Parathyroid adenoma (tissue), 2 donors: ENCODE results near the gene MED28.

Source experiments
- H2AFZ ChIP-seq: fragments of 300-600 bp; sonication (generic); one replicate; pipeline ENCODE4 v1.7.0; 2017; ENCODE audit warnings: antibody characterized with exemption, mild to moderate bottlenecking
- H3K27ac ChIP-seq: fragments of 300-600 bp; sonication (generic); one replicate; pipeline ENCODE4 v1.7.0; 2017
- H3K27me3 ChIP-seq: fragments of 300-600 bp; sonication (generic); one replicate; pipeline ENCODE4 v1.7.0; 2017; ENCODE audit warnings: low read length; ENCODE audit not compliant: control insufficient read depth, insufficient read depth
- H3K36me3 ChIP-seq: fragments of 300-600 bp; sonication (generic); one replicate; pipeline ENCODE4 v1.7.0; 2017; ENCODE audit warnings: low read length; ENCODE audit not compliant: control insufficient read depth, insufficient read depth
- H3K4me1 ChIP-seq: fragments of 300-600 bp; sonication (generic); one replicate; pipeline ENCODE4 v1.7.0; 2017; ENCODE audit warnings: control low read depth
- H3K4me2 ChIP-seq: fragments of 300-600 bp; sonication (generic); one replicate; pipeline ENCODE4 v1.7.0; 2017; ENCODE audit warnings: low read length
- H3K4me3 ChIP-seq: fragments of 300-600 bp; sonication (generic); one replicate; pipeline ENCODE4 v1.7.0; 2017; ENCODE audit warnings: low read depth, low read length
- H3K79me2 ChIP-seq: fragments of 300-600 bp; sonication (generic); one replicate; pipeline ENCODE4 v1.7.0; 2017; ENCODE audit warnings: control low read depth
- H3K9ac ChIP-seq: fragments of 300-600 bp; sonication (generic); one replicate; pipeline ENCODE4 v1.7.0; 2017; ENCODE audit warnings: mild to moderate bottlenecking
- H3K9me3 ChIP-seq: fragments of 300-600 bp; sonication (generic); one replicate; pipeline ENCODE4 v1.7.0; 2017; ENCODE audit warnings: low read length; ENCODE audit not compliant: control insufficient read depth
- TF ChIP-seq, protein P1 (sequence below): fragments of 300-600 bp; sonication (generic); IDR thresholded peaks from one replicate; pipeline ENCODE4 v1.7.0; 2017; ENCODE audit warnings: antibody characterized with exemption, mild to moderate bottlenecking
- donor health status: primary hyperparathyroidism.

MED28 gene

DNA sequence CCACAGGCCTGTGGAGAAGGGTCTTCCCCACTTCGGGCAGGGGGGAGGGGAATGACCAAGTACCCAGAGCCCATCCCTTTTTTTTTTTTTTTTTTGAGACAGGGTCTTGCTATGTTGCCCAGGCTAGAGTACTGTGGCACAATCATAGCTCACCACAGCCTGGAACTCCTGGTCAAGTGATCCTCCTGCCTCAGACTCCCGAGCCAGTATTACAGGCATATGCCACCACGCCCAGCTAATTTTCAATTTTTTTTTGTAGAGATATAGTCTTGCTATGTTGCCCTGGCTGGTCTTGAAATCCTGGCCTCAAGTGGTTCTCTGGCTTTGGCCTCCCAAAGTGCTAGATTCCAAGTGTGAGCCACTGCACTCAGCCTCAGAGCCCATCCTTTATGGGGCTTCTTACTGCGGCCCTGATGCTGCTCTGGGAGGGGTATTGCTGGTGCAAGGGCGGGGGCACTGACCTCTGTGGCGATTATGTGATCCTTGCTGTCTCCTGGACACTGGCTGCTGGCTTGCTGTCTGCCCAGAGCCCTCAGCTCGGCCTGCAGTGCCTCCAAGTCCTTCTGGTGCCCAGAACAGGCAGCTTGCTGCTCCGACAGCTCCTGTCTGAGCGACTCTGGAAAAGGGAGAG is 32.9 kb downstream of the MED28 start:
- Histone ChIP-seq H3K79me2 (no peaks in the 10 kb centered on the region), H3K36me3 (no peaks in the 10 kb centered on the region), H3K4me3 (no peak overlapping the region), H3K9ac (no peak overlapping the region), H3K4me2 (no peak overlapping the region), H3K27ac (no peak overlapping the region), H3K4me1 (peaks cover 2% of the 10 kb centered on the region), H3K9me3 (no peaks in the 10 kb centered on the region), H3K27me3 (no peaks in the 10 kb centered on the region), H2AFZ (no peak overlapping the region)
- TF ChIP-seq, protein P1, sequence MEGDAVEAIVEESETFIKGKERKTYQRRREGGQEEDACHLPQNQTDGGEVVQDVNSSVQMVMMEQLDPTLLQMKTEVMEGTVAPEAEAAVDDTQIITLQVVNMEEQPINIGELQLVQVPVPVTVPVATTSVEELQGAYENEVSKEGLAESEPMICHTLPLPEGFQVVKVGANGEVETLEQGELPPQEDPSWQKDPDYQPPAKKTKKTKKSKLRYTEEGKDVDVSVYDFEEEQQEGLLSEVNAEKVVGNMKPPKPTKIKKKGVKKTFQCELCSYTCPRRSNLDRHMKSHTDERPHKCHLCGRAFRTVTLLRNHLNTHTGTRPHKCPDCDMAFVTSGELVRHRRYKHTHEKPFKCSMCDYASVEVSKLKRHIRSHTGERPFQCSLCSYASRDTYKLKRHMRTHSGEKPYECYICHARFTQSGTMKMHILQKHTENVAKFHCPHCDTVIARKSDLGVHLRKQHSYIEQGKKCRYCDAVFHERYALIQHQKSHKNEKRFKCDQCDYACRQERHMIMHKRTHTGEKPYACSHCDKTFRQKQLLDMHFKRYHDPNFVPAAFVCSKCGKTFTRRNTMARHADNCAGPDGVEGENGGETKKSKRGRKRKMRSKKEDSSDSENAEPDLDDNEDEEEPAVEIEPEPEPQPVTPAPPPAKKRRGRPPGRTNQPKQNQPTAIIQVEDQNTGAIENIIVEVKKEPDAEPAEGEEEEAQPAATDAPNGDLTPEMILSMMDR = no peak

DNA sequence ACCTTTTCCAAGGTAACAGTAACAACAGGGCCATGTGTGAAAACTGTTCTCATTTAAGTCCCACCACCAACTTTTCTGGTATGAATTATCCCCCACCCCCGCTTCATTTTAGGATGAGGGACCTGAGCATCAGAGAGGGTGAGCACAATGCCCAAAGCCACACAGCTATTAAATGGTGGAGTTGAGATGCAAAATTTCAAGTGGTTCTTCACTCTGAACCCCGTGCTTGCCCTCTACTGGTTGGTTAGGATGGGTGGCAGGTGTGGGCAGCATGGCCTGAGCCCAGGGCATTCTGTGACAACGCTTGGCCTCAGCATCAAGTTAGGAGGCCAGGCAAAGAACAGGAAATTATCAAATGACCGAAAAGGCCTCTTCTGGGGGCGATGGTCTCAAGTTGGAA is 33.5 kb downstream of the MED28 start:
- H3K79me2 ChIP-seq = no peaks in the 10 kb centered on the region
- H3K27me3 ChIP-seq = no peaks in the 10 kb centered on the region
- TF ChIP-seq, protein P1 = no peak
- no peak overlapping the region for H3K4me2 ChIP-seq
- H2AFZ ChIP-seq = no peak overlapping the region
- no peaks in the 10 kb centered on the region for H3K4me1 ChIP-seq
- no peaks in the 10 kb centered on the region for H3K36me3 ChIP-seq
- no peaks in the 10 kb centered on the region for H3K9me3 ChIP-seq
- H3K9ac ChIP-seq = no peak overlapping the region
- no peak overlapping the region for H3K27ac ChIP-seq
- H3K4me3 ChIP-seq = no peak overlapping the region

DNA sequence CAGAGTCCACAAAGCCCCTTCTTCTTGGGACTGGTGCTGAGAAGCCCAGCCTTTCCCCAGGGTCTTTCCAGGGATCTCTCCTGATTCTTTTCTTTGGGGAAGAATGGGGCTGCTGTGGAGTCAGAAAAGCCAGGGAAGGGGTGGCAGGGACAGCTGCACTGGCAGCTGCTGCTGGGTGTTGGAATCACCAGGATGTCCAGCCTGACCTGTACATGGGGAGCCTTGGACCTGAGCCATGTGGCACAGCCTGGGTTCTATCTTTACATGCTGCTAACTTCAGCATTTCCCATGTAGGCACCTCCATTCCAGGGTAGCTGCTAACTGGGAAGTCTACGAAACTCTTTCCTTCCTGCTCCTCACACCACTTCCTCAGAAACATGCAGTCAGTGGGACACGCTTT is 36.0 kb downstream of the MED28 start:
- Histone ChIP-seq H3K27ac (no peak overlapping the region), H3K4me1 (no peaks in the 10 kb centered on the region), H3K27me3 (no peaks in the 10 kb centered on the region), H3K9ac (no peak overlapping the region), H3K4me2 (no peak overlapping the region), H3K4me3 (no peak overlapping the region), H2AFZ (no peak overlapping the region), H3K9me3 (no peaks in the 10 kb centered on the region), H3K79me2 (no peaks in the 10 kb centered on the region), H3K36me3 (no peaks in the 10 kb centered on the region)
- TF ChIP-seq, protein P1 = no peak

DNA sequence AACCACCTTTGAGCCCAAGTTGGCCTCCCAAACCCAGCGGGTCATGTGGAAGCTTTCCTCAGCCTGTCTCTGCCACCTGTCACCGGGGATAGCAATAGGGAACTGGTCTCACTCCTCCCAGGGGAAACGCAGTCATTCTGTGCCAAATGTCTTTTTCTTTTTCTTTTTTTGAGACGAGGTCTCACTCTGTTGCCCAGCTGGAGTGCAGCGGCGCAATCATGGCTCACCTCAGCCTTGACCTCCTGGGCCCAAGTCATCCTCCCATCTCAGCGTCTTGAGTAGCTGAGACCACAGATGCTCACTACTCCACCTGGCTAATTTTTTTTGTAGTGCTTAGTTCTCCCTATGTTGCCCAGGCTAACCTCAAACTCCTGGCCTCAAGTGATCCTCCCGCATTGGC is 40.3 kb downstream of the MED28 start:
- H3K27ac ChIP-seq = no peak overlapping the region
- no peaks in the 10 kb centered on the region for H3K4me1 ChIP-seq
- no peaks in the 10 kb centered on the region for H3K9me3 ChIP-seq
- no peaks in the 10 kb centered on the region for H3K36me3 ChIP-seq
- TF ChIP-seq, protein P1 = no peak
- no peak overlapping the region for H3K4me2 ChIP-seq
- no peak overlapping the region for H2AFZ ChIP-seq
- H3K4me3 ChIP-seq = no peak overlapping the region
- no peaks in the 10 kb centered on the region for H3K79me2 ChIP-seq
- H3K9ac ChIP-seq = no peak overlapping the region
- no peaks in the 10 kb centered on the region for H3K27me3 ChIP-seq

DNA sequence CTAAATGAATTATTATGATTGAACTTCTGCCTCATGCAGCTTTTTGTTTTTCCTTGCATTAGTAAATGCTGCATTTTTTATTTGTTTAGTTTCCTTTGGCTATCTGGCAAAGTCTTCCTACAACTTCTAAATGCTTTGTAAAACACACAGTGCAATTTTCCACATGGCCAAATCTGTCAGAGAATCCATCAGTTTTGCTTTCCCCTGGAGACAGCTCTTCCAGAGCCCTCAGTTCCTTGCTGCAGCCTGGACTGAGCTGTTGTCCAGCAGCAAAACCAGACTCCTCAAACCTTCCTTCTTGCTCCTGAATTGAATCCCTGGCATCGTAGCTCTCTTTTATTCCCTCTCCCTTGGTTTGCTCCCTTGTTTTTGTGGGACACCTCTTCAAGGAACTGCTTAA is 42.6 kb downstream of the MED28 start:
- no peaks in the 10 kb centered on the region for H3K27me3 ChIP-seq
- TF ChIP-seq, protein P1 = no peak
- H3K79me2 ChIP-seq = no peaks in the 10 kb centered on the region

More for the DNA sequence above, 42.6 kb downstream of the MED28 start:
- H3K36me3 ChIP-seq = no peaks in the 10 kb centered on the region
- no peak overlapping the region for H3K4me3 ChIP-seq
- H3K27ac ChIP-seq = no peak overlapping the region
- H3K9me3 ChIP-seq = no peaks in the 10 kb centered on the region
- H3K4me1 ChIP-seq = no peaks in the 10 kb centered on the region
- H3K4me2 ChIP-seq = no peak overlapping the region
- no peak overlapping the region for H3K9ac ChIP-seq
- H2AFZ ChIP-seq = no peak overlapping the region
